ENCODE data around the gene CDH4.

Gene CDH4

DNA sequence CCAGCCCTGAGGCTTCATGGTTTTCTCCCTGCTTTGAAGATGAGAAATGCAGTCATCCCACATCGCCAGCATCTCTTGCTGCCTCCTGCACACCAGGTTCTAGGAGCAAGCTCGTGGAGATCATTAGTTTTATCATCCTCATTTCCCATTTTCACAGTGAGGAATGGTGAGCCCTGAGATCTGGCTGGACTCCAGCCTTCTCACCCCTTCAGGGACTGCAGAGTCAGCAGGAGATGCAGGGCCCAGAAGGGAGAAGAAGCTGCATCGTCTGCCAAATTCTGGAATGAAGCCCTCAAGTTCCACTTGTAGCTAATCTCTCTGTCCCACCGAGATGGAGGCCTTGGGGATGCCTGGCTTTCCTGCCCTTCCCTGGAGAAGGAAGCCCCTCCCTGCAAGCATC is 596.8 kb downstream of the CDH4 start:
- TF ChIP-seq SIN3A (IDR thresholded peaks at IDR 0.05; ENCODE audit: borderline replicate concordance, insufficient read depth, low read length) (no peak), TAF1 (IDR thresholded peaks at IDR 0.05; ENCODE audit: borderline replicate concordance, insufficient read depth, low read length) (no peak), POLR2AphosphoS5 (IDR thresholded peaks at IDR 0.05; ENCODE audit: low read depth, low read length) (no peak), FOXP2 (optimal IDR thresholded peaks at IDR 0.05; ENCODE audit: borderline replicate concordance, extremely low read depth, extremely low read length, insufficient read depth) (no peak)
- TF ChIP-seq, protein P1, sequence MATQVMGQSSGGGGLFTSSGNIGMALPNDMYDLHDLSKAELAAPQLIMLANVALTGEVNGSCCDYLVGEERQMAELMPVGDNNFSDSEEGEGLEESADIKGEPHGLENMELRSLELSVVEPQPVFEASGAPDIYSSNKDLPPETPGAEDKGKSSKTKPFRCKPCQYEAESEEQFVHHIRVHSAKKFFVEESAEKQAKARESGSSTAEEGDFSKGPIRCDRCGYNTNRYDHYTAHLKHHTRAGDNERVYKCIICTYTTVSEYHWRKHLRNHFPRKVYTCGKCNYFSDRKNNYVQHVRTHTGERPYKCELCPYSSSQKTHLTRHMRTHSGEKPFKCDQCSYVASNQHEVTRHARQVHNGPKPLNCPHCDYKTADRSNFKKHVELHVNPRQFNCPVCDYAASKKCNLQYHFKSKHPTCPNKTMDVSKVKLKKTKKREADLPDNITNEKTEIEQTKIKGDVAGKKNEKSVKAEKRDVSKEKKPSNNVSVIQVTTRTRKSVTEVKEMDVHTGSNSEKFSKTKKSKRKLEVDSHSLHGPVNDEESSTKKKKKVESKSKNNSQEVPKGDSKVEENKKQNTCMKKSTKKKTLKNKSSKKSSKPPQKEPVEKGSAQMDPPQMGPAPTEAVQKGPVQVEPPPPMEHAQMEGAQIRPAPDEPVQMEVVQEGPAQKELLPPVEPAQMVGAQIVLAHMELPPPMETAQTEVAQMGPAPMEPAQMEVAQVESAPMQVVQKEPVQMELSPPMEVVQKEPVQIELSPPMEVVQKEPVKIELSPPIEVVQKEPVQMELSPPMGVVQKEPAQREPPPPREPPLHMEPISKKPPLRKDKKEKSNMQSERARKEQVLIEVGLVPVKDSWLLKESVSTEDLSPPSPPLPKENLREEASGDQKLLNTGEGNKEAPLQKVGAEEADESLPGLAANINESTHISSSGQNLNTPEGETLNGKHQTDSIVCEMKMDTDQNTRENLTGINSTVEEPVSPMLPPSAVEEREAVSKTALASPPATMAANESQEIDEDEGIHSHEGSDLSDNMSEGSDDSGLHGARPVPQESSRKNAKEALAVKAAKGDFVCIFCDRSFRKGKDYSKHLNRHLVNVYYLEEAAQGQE (IDR thresholded peaks at IDR 0.05; ENCODE audit: insufficient read depth in 1 of 2, low read depth in 2 of 2, low read length in 2 of 2): no peak

DNA sequence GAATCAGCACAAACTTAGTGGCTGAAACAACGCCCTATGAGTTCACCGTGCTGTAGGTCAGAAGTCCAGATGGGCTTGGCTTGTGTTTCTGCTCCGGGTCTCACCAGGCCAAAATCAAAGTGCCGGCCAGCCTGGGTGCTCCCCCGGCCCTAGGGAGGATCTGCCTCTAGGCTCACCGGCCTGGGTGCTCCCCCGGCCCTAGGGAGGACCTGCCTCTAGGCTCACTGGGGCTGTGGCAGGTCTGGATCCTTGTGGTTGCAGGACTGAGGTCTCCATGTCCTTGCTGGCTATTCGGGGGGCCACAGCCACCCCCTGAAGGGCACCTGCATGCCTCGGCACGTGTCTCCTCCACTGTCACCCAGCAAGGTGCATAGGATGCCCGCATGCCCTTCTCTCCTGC is 597.3 kb downstream of the CDH4 start:
- no peak for TF ChIP-seq SIN3A (IDR thresholded peaks at IDR 0.05; ENCODE audit: borderline replicate concordance, insufficient read depth, low read length)
- no peak for TF ChIP-seq FOXP2 (optimal IDR thresholded peaks at IDR 0.05; ENCODE audit: borderline replicate concordance, extremely low read depth, extremely low read length, insufficient read depth)
- no peak for TF ChIP-seq POLR2AphosphoS5 (IDR thresholded peaks at IDR 0.05; ENCODE audit: low read depth, low read length)
- TF ChIP-seq, protein P1 (IDR thresholded peaks at IDR 0.05; ENCODE audit: insufficient read depth in 1 of 2, low read depth in 2 of 2, low read length in 2 of 2): no peak
- TF ChIP-seq TAF1 (IDR thresholded peaks at IDR 0.05; ENCODE audit: borderline replicate concordance, insufficient read depth, low read length): no peak

DNA sequence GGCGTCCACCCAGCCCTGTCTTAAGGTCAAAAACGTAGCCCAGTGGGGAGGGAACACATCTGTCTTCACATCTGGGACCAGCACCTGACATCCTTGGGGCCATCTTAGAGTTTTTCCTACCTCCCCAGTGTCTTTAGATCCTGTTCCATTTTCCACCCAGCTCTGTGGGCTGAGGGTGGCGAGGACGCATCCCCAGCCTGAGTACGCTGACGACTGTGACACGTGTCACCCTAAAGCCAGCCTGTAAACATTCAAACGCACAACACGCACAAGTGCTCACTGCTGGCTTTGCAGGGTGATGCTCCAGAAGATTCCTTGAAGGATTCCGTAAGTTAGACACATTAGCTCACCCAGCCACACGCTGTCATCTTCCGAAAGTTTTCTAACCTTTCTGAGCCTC is 597.8 kb downstream of the CDH4 start:
- TF ChIP-seq FOXP2 (optimal IDR thresholded peaks at IDR 0.05; ENCODE audit: borderline replicate concordance, extremely low read depth, extremely low read length, insufficient read depth) (no peak), POLR2AphosphoS5 (IDR thresholded peaks at IDR 0.05; ENCODE audit: low read depth, low read length) (no peak), SIN3A (IDR thresholded peaks at IDR 0.05; ENCODE audit: borderline replicate concordance, insufficient read depth, low read length) (no peak), TAF1 (IDR thresholded peaks at IDR 0.05; ENCODE audit: borderline replicate concordance, insufficient read depth, low read length) (no peak)
- TF ChIP-seq, protein P1 (IDR thresholded peaks at IDR 0.05; ENCODE audit: insufficient read depth in 1 of 2, low read depth in 2 of 2, low read length in 2 of 2): no peak

DNA sequence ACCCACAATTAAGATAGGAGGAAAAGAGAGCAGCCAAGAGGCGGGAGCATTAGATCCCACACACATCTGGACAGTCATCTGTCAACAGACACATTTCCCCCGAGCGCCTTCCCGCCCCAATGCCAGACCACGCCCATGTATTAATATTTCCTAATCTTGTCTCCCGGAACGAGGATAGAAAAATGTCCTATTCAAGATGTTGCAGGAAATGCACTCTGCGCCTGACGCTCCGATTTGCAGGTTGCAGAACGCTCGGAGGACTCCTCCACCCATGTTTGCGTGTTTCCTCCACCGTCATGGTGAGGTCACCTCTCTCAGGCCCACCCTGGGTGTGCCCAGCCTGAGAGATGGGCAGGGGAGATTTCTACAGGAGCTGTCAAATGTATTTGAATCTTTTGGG is 598.4 kb downstream of the CDH4 start:
- TF ChIP-seq FOXP2 (optimal IDR thresholded peaks at IDR 0.05; ENCODE audit: borderline replicate concordance, extremely low read depth, extremely low read length, insufficient read depth): no peak
- no peak for TF ChIP-seq POLR2AphosphoS5 (IDR thresholded peaks at IDR 0.05; ENCODE audit: low read depth, low read length)
- TF ChIP-seq SIN3A (IDR thresholded peaks at IDR 0.05; ENCODE audit: borderline replicate concordance, insufficient read depth, low read length): no peak
- TF ChIP-seq TAF1 (IDR thresholded peaks at IDR 0.05; ENCODE audit: borderline replicate concordance, insufficient read depth, low read length): no peak
- TF ChIP-seq, protein P1 (IDR thresholded peaks at IDR 0.05; ENCODE audit: insufficient read depth in 1 of 2, low read depth in 2 of 2, low read length in 2 of 2): no peak

All from PFSK-1 (cell line).